Tibial artery (tissue), 4 donors: ENCODE data around the gene IL4R.
"Not testable (repeated sequence)": the region's sequence is repeated elsewhere in the genome, so short reads cannot be mapped to it uniquely, and the experiment has no call there.

Source experiments
- DNase-seq, 2 donors: peaks; one replicate each; pipeline ENCODE4 v3.0.0-alpha.2; 2019
- H3K27ac ChIP-seq, 2 donors: fragments of 200-600 bp; sonication (generic) in 1 of 2; 1 replicate in 1 of 2; 2 replicates in 1 of 2; pipeline ENCODE4 v1.5.1; 2018 to 2019; ENCODE audit warnings: mild to moderate bottlenecking in 1 of 2
- H3K27me3 ChIP-seq, 2 donors: fragments of 200-600 bp; sonication (generic) in 1 of 2; one replicate each; pipeline versions ENCODE4 v1.5.1 to v1.6.0; 2016 to 2019
- H3K36me3 ChIP-seq, 3 donors: fragments of 200-600 bp; sonication (generic) in 2 of 3; one replicate each; pipeline ENCODE4 v1.5.1; 2016 to 2019; ENCODE audit warnings: mild to moderate bottlenecking in 2 of 3
- H3K4me1 ChIP-seq, 4 donors: fragments of 200-600 bp; sonication (generic) in 2 of 4; 1 replicate in 3 of 4; 2 replicates in 1 of 4; pipeline ENCODE4 v1.5.1; 2016 to 2019
- H3K4me3 ChIP-seq, 2 donors: fragments of 200-600 bp; sonication (generic) in 1 of 2; 1 replicate in 1 of 2; 2 replicates in 1 of 2; pipeline ENCODE4 v1.5.1; 2018 to 2019; ENCODE audit warnings: mild to moderate bottlenecking in 2 of 2
- H3K9me3 ChIP-seq, 3 donors: fragments of 200-600 bp; sonication (generic) in 1 of 3; one replicate each; pipeline ENCODE4 v1.5.1; 2016 to 2019
- CTCF ChIP-seq, 2 experiments: fragments of 200-600 bp in 1 of 2; fragments of 450-650 bp in 1 of 2; IDR thresholded peaks; one replicate each; pipeline ENCODE4 v1.5.1; 2017 to 2019; ENCODE audit warnings: antibody characterized with exemption in 2 of 2, mild to moderate bottlenecking in 1 of 2, moderate library complexity in 1 of 2
- intact Hi-C: fragments of 100-400 bp; cut with DNase I; formaldehyde crosslinking; loops from one replicate; pipeline ENCODE4 v1.15.0; 2023; ENCODE audit warnings: low total_unique reads

IL4R gene

DNA sequence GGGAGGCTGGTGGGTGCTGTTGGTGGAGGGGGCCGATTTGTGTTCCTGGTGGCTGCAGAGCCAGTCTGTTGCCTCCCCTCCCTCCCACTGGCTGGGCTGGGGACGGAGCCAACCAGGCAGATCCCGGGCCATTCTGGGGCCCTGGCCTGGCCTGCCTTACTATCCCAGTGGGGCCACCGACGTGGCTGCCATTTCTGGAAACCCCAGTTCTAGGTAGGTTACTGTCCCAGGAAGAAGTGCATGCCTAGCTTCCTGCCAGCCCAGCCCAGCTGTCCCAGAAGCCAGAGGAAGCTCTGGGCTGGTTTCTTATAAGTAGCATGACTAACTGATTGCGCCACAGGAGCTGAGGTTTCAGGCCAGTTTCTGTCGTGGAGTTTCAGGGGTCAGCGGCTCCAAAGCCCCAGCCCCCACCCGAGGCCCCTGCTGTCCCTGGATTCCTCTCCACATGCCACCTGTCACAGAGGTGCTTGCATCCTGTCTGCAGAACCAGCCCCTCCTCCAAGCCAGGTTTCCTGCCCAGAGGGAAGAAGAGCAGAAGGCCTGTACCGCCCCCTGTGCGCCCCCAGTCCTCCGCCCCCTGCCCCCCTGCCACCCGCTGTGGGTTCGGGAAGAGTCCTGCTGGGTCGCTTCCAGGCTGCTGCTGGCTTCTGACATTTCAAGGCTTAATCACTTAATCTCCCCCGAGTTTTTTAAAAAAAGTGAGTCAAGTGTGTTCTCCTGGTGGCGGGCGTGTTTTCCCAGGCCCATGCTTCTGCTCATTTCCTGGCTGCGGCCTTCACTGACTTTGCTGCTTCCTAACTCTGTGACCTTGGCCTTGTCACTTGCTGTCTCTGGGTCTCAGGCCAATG, 13.2 kb downstream of the IL4R start:
- Histone ChIP-seq H3K27me3 (no peaks in the 10 kb centered on the region), H3K27ac (peak overlapping the region; percentile 97 to 99), H3K4me1 (peaks cover 0 to 100% (median 66%) of the 10 kb centered on the region in 4 donors), H3K9me3 (no peaks in the 10 kb centered on the region), H3K4me3 (peak overlapping the region in 1 of 2 donors; percentile 34), H3K36me3 (peaks cover 0 to 2% (median 0%) of the 10 kb centered on the region in 3 donors)
- peak; percentile 13 to 21 for TF ChIP-seq CTCF (IDR thresholded peaks at IDR 0.05)
- peak; percentile 94 to 96 for DNase-seq
- intact Hi-C loops = loop anchor here (5.0 kb wide), 1 partner anchor 85 kb away; no protein-coding TSS in a partner anchor

DNA sequence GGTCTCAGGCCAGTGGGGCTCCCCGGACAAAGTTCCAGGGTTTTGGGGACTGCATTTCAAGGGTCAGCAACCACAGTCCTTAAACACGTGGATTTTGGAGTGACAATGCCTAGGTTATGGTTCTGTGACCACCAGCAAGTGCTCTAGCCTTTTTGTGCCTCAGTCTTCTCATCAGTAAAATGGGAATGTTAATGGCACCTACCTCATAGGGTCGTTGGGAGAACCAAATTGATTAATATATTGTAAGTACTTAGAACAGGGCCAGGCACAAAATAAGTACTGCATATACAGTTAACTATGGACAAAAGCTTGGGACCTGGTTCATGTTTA, 13.8 kb downstream of the IL4R start:
- no peak for TF ChIP-seq CTCF (IDR thresholded peaks at IDR 0.05)
- Histone ChIP-seq H3K4me1 (peaks cover 0 to 95% (median 63%) of the 10 kb centered on the region in 4 donors), H3K9me3 (no peaks in the 10 kb centered on the region), H3K36me3 (peaks cover 0 to 5% (median 0%) of the 10 kb centered on the region in 3 donors), H3K4me3 (no peak overlapping the region), H3K27me3 (no peaks in the 10 kb centered on the region), H3K27ac (peak overlapping the region; percentile 97 to 99)
- DNase-seq = no peak
- intact Hi-C loops = loop anchor here (5.0 kb wide), 1 partner anchor 85 kb away; no protein-coding TSS in a partner anchor

- Histone ChIP-seq H3K9me3 (no peaks in the 10 kb centered on the region), H3K27ac (peak overlapping the region; percentile 97 to 99), H3K4me1 (peaks cover 0 to 88% (median 57%) of the 10 kb centered on the region in 4 donors), H3K4me3 (no peak overlapping the region), H3K27me3 (no peaks in the 10 kb centered on the region), H3K36me3 (peaks cover 11 to 13% (median 11%) of the 10 kb centered on the region in 3 donors)
- DNase-seq = peak in 1 of 2 donors; percentile 45
- no peak for TF ChIP-seq CTCF (IDR thresholded peaks at IDR 0.05)
- intact Hi-C loops = loop anchor here (5.0 kb wide), 1 partner anchor 87 kb away; no protein-coding TSS in a partner anchor
Measured at GRCh38 chr16:27328937-27329336, 15.2 kb downstream of the IL4R start.

GRCh38 chr16:27329376-27330079, 15.8 kb downstream of the IL4R start:
- not testable (repeated sequence) for H3K4me3 ChIP-seq, DNase-seq, H3K27me3 ChIP-seq, H3K9me3 ChIP-seq
- Histone ChIP-seq H3K4me1 (peaks cover 0 to 82% (median 54%) of the 10 kb centered on the region in 4 donors), H3K27ac (peak overlapping the region; percentile 97 to 99), H3K36me3 (peaks cover 15 to 19% (median 16%) of the 10 kb centered on the region in 3 donors)
- intact Hi-C loops = loop anchor here (5.0 kb wide), 1 partner anchor 87 kb away; no protein-coding TSS in a partner anchor

DNA sequence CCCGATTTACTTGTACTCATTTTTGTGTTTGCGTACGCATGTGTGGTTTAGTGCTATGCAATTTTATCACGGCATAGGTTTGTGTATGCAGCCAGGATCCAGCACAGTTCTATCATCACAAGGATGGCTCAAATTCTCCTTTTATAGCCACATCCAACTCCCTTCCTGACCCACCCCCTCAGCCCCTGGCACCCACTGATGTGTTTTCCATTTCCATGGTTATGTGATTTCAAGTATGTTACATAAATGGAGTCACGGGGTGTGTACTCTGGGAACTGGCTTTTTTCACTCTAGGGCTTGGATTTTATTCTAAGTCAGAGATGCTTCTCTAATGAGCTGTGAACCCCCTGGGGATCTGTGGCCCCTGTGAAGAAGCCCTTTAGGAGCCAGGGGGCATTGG, 16.8 kb downstream of the IL4R start:
- H3K9me3 ChIP-seq = no peaks in the 10 kb centered on the region
- intact Hi-C loops = no loop called here
- no peaks in the 10 kb centered on the region for H3K27me3 ChIP-seq
- peaks cover 20 to 28% (median 20%) of the 10 kb centered on the region in 3 donors for H3K36me3 ChIP-seq
- peak overlapping the region; percentile 97 to 99 for H3K27ac ChIP-seq
- DNase-seq = peak; percentile 93 to 96
- peaks cover 0 to 74% (median 49%) of the 10 kb centered on the region in 4 donors for H3K4me1 ChIP-seq
- TF ChIP-seq CTCF (IDR thresholded peaks at IDR 0.05) = no peak
- H3K4me3 ChIP-seq = no peak overlapping the region
